ENCODE measurements around the gene HPGD.

DNA sequence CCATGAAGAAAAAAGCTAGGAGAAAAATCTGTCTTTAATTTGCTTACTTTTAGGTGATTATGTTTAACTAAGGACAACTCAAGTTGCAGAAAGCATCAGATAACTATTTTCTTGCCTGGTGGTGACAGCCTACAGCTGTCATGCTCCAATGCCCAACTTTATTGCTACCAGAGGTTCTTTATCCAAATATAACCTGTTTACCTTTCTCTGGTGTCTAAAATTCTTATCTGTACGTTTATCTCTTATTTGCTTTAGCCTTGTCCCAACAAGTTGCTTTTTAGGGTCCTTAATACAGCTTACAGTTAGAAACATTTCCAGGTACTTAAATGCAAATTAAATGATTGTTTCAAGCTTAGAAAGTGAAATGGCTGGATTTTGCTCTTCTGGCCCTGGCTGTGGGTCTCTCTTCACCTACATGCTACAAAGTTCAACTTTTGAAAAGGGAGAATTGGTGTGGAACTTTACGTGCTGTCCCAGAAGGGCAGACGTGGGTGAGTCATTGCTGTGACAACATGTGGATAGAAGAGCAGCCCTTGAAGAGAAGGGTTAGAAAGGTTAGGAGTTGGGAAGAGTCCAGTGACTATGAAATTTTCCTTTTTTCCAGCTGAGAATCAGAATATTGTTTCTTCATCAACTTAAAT is 60.7 kb downstream of the HPGD start:
- TF ChIP-seq, protein P1, sequence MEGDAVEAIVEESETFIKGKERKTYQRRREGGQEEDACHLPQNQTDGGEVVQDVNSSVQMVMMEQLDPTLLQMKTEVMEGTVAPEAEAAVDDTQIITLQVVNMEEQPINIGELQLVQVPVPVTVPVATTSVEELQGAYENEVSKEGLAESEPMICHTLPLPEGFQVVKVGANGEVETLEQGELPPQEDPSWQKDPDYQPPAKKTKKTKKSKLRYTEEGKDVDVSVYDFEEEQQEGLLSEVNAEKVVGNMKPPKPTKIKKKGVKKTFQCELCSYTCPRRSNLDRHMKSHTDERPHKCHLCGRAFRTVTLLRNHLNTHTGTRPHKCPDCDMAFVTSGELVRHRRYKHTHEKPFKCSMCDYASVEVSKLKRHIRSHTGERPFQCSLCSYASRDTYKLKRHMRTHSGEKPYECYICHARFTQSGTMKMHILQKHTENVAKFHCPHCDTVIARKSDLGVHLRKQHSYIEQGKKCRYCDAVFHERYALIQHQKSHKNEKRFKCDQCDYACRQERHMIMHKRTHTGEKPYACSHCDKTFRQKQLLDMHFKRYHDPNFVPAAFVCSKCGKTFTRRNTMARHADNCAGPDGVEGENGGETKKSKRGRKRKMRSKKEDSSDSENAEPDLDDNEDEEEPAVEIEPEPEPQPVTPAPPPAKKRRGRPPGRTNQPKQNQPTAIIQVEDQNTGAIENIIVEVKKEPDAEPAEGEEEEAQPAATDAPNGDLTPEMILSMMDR (IDR thresholded peaks at IDR 0.05; ENCODE audit: low read depth, low read length, poor library complexity, severe bottlenecking) = no peak
- TF ChIP-seq EZH2phosphoT487 (IDR thresholded peaks at IDR 0.05; ENCODE audit: borderline replicate concordance, low read length) = no peak
